Endometrial microvascular endothelial cells (primary cell): ENCODE data around the gene TMEM250. TPM values are rescaled to one million over a fixed set of nuclear protein-coding genes. Genes with fewer than 3 reads are reported as not detected.

Source experiments
- in situ Hi-C: cut with HindIII; loops from 2 replicates; pipeline ENCODE4 v1.10.0; 2017; ENCODE audit warnings: low sequenced_read_pairs, low pct_unique_long_range_greater_than_20kb; ENCODE audit errors: inconsistent ontology term
- total RNA-seq: library from RNA; depleted of rRNA; stranded (reverse); fragments of >200 nt; gene quantifications from one replicate; pipeline ENCODE4 v1.2.3, GENCODE V29; 2015; ENCODE audit errors: inconsistent ontology term

TMEM250 gene
- total RNA-seq, 1 donor from 2014 or later: 49.3 TPM

- in situ Hi-C loops: no loop called here
Observed at GRCh38 chr9:136078024-136078423, 40.7 kb downstream of the TMEM250 start.

- in situ Hi-C loops: no loop called here
Observed at GRCh38 chr9:136077491-136077890, 41.2 kb downstream of the TMEM250 start.

GRCh38 chr9:136075881-136076678, 42.6 kb downstream of the TMEM250 start:
- in situ Hi-C loops: no loop called here

GRCh38 chr9:136075134-136075841, 43.4 kb downstream of the TMEM250 start:
- in situ Hi-C loops: no loop called here

- in situ Hi-C loops: no loop called here
Observed at GRCh38 chr9:136074706-136075105, 44.0 kb downstream of the TMEM250 start.

Other genes with a start within 250 kb of the TMEM250 start
- gene CAMSAP1, start 211.3 kb downstream of the TMEM250 start, total RNA-seq: 19.1 TPM
- gene UBAC1, start 157.5 kb downstream of the TMEM250 start, total RNA-seq: 46.9 TPM
- gene NACC2, start 23.6 kb downstream of the TMEM250 start, total RNA-seq: 21.9 TPM
- gene LHX3, start 86.3 kb upstream of the TMEM250 start, total RNA-seq: not detected
- 21.7 TPM for gene QSOX2, start 126.9 kb upstream of the TMEM250 start, total RNA-seq
- not detected for gene CCDC187, start 185.2 kb upstream of the TMEM250 start, total RNA-seq
- gene GPSM1, start 208.7 kb upstream of the TMEM250 start, total RNA-seq: 20.2 TPM
- gene DNLZ, start 244.9 kb upstream of the TMEM250 start, total RNA-seq: 40.5 TPM